Mammary epithelial cell (primary cell): ENCODE data around the gene ITGAX.

ENCODE experiments used
- CTCF ChIP-seq, 2 donors: IDR thresholded peaks in 1 of 2; conservative IDR thresholded peaks in 1 of 2; 2 replicates each; pipeline ENCODE4 v1.5.1; 2011 to 2012; ENCODE audit warnings: inconsistent platforms in 2 of 2, low read length in 2 of 2, mild to moderate bottlenecking in 2 of 2, control low read depth in 1 of 2, low read depth in 1 of 2; ENCODE audit not compliant: insufficient read depth in 1 of 2; ENCODE audit errors: extremely low read depth in 1 of 2
- EZH2 ChIP-seq: IDR thresholded peaks from 2 replicates; pipeline ENCODE4 v1.6.1; 2012; ENCODE audit warnings: low read length, inconsistent platforms, borderline replicate concordance

DNA sequence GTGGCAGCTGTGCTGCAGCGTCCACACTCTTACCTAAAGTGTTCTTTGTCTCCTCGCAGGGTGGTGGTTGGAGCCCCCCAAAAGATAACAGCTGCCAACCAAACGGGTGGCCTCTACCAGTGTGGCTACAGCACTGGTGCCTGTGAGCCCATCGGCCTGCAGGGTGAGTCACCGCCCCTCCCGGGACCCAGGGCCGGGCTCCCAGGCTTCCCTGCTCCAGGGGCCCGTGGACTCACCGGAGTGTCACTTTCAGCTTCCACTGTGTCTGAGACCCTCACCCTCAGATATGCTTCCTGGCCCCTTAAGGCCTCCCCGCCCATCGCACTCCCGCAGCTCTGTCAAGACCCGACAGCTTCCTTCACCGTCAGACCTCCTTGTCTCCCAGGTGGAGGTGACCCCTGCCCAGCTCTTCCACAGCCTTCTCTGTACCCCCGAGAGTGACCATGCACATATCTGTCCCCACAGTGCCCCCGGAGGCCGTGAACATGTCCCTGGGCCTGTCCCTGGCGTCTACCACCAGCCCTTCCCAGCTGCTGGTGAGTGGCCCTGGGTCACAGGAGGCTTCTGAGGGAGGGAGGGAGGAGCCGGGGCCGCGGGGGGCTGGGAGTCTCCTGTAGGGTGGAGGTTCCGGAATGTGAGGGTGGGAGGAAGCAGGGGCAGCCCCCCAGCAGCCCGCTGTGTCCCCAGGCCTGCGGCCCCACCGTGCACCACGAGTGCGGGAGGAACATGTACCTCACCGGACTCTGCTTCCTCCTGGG, 1.8 kb downstream of the ITGAX start:
- TF ChIP-seq CTCF (conservative IDR thresholded peaks at IDR 0.05 in 1 of 2, IDR thresholded peaks at IDR 0.05 in 1 of 2; ENCODE audit: extremely low read depth in 1 of 2, insufficient read depth in 1 of 2, low read depth in 1 of 2, low read length in 2 of 2) (no peak), EZH2 (no peak)
